Small intestine (tissue), 7 donors: ENCODE results near the gene NEUROD1. TPM values are rescaled to one million over a fixed set of nuclear protein-coding genes. Genes with fewer than 3 reads are reported as not detected.

Source experiments
- DNase-seq, 2 donors: peaks; one replicate each; pipeline versions ENCODE4 v3.0.0 to v3.0.0-alpha.2; 2013
- FAIRE-seq: peaks from 2 replicates; lab custom pipeline; 2012; peaks lifted over from hg19 to GRCh38; lab: Jason Lieb, UNC
- H3K27ac ChIP-seq, 3 donors: one replicate each; pipeline ENCODE4 v1.5.1; 2013; ENCODE audit warnings: low read length in 2 of 3, mild to moderate bottlenecking in 2 of 3, control low read depth in 1 of 3, inconsistent platforms in 1 of 3, low read depth in 1 of 3, moderate library complexity in 1 of 3
- H3K27me3 ChIP-seq, 3 donors: one replicate each; pipeline ENCODE4 v1.6.1; 2013; ENCODE audit warnings: low read length in 3 of 3, inconsistent platforms in 1 of 3; ENCODE audit not compliant: control insufficient read depth in 3 of 3, insufficient read depth in 3 of 3
- H3K36me3 ChIP-seq, 3 donors: one replicate each; pipeline ENCODE4 v1.6.1; 2013; ENCODE audit warnings: low read length in 3 of 3, inconsistent platforms in 1 of 3, low read depth in 1 of 3, mild to moderate bottlenecking in 1 of 3, moderate library complexity in 1 of 3; ENCODE audit not compliant: control insufficient read depth in 3 of 3, insufficient read depth in 2 of 3
- H3K4me1 ChIP-seq, 3 donors: one replicate each; pipeline ENCODE4 v1.6.1; 2013; ENCODE audit warnings: low read length in 2 of 3, inconsistent platforms in 1 of 3, low read depth in 1 of 3, mild to moderate bottlenecking in 1 of 3, moderate library complexity in 1 of 3; ENCODE audit not compliant: control insufficient read depth in 3 of 3, insufficient read depth in 2 of 3
- H3K4me3 ChIP-seq, 3 donors: one replicate each; pipeline ENCODE4 v1.5.1; 2013; ENCODE audit warnings: low read length in 3 of 3, control low read depth in 1 of 3, inconsistent platforms in 1 of 3, low read depth in 1 of 3, mild to moderate bottlenecking in 1 of 3, moderate library complexity in 1 of 3
- H3K9me3 ChIP-seq, 2 donors: one replicate each; pipeline ENCODE4 v1.6.1; 2013; ENCODE audit warnings: low read depth in 1 of 2, low read length in 1 of 2; ENCODE audit not compliant: control insufficient read depth in 2 of 2, insufficient read depth in 1 of 2
- WGBS, 3 donors: extraction: QIAGEN DNeasy Blood & Tissue Kit; methylation state at CpG; one replicate each; pipeline ENCODE4 v1.1.7; 2013; 5-methylcytosine and 5-hydroxymethylcytosine counted together
- polyA plus RNA-seq, 4 donors: library from polyadenylated mRNA; stranded (reverse) in 3 of 4; unstranded in 1 of 4; fragments of 200-250 nt in 3 of 4; fragments of 120-200 nt in 1 of 4; gene quantifications; one replicate each; pipeline versions ENCODE4 v1.2.1 to v1.2.3, GENCODE V29; 2013
- donor health status: healthy with polysubstance abuse.
- donor health status: control.
- donor health status: control.
- donor health status: Bipolar disorder and iron deficiency.
- donor health status: healthy.

Gene NEUROD1
- polyA plus RNA-seq, 4 donors = 1.4 to 33.6 (median 3.5) TPM

GRCh38 chr2:181677912-181678586 is 2.3 kb downstream of the NEUROD1 start:
- H3K9me3 ChIP-seq = no peaks in the 10 kb centered on the region
- H3K27ac ChIP-seq = no peak overlapping the region
- no peak overlapping the region for H3K4me3 ChIP-seq
- H3K36me3 ChIP-seq = no peaks in the 10 kb centered on the region
- DNase-seq (peak; percentile 59 to 91), FAIRE-seq (no peak)
- 9 to 23% (median 17%) methylated on average over 41 of the region's 41 CpGs for WGBS, 3 donors
- H3K27me3 ChIP-seq = peaks cover 17 to 61% (median 45%) of the 10 kb centered on the region in 3 donors
- H3K4me1 ChIP-seq = peaks cover 4 to 8% (median 4%) of the 10 kb centered on the region in 3 donors

GRCh38 chr2:181675254-181675653 is 5.1 kb downstream of the NEUROD1 start:
- Histone ChIP-seq H3K9me3 (no peaks in the 10 kb centered on the region), H3K4me3 (no peak overlapping the region), H3K27me3 (peaks cover under 1 to 33% (median 19%) of the 10 kb centered on the region in 3 donors), H3K27ac (no peak overlapping the region), H3K4me1 (no peaks in the 10 kb centered on the region), H3K36me3 (no peaks in the 10 kb centered on the region)
- WGBS, 3 donors = 44 to 61% (median 59%) methylated on average over 4 of the region's 4 CpGs
- DNase-seq = no peak
- no peak for FAIRE-seq

- Histone ChIP-seq H3K9me3 (no peaks in the 10 kb centered on the region), H3K36me3 (no peaks in the 10 kb centered on the region), H3K4me1 (no peaks in the 10 kb centered on the region), H3K27me3 (peaks cover 0 to 25% (median 16%) of the 10 kb centered on the region in 3 donors), H3K27ac (no peak overlapping the region), H3K4me3 (no peak overlapping the region)
- no peak for DNase-seq
- no peak for FAIRE-seq
Measured at GRCh38 chr2:181674461-181674860, 5.9 kb downstream of the NEUROD1 start.

- WGBS, 3 donors = 61 to 65% (median 62%) methylated on average over 2 of the region's 2 CpGs
- no peak for FAIRE-seq
Measured at GRCh38 chr2:181673173-181673572, 7.1 kb downstream of the NEUROD1 start.

GRCh38 chr2:181672255-181673008 is 7.9 kb downstream of the NEUROD1 start:
- no peak overlapping the region for H3K4me3 ChIP-seq
- H3K36me3 ChIP-seq = no peaks in the 10 kb centered on the region
- H3K4me1 ChIP-seq = no peaks in the 10 kb centered on the region
- FAIRE-seq (no peak), DNase-seq (no peak)
- no peaks in the 10 kb centered on the region for H3K9me3 ChIP-seq
- no peak overlapping the region for H3K27ac ChIP-seq
- H3K27me3 ChIP-seq = peaks cover 0 to 4% (median 2%) of the 10 kb centered on the region in 3 donors

More at GRCh38 chr2:181673173-181673572, 7.1 kb downstream of the NEUROD1 start:
- H3K27me3 ChIP-seq = peaks cover 0 to 12% (median 7%) of the 10 kb centered on the region in 3 donors
- no peaks in the 10 kb centered on the region for H3K36me3 ChIP-seq
- no peak for DNase-seq
- H3K9me3 ChIP-seq = no peaks in the 10 kb centered on the region
- no peak overlapping the region for H3K27ac ChIP-seq
- no peak overlapping the region for H3K4me3 ChIP-seq
- no peaks in the 10 kb centered on the region for H3K4me1 ChIP-seq

DNA sequence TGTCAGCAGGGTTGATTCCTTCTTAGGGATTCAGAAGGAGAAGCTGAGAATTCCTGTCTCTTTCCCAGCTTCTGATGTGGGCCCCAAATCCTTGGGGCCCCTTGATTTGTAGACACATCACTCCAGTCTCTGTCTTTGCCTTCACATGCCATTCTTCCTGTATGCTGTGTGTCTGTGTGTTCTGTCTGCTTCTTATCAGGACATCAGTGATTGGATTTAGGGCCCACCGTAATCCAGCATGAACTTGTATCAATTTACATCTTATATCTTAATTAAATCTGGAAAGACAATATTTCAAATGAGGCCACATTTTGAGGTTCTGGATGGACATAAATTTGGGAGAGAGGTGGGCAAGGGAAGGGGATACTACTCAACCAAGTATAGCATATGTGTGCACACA is 9.7 kb downstream of the NEUROD1 start:
- WGBS, 3 donors = 84 to 91% (median 88%) methylated on average over 1 of the region's 1 CpG
- Histone ChIP-seq H3K27ac (no peak overlapping the region), H3K36me3 (no peaks in the 10 kb centered on the region), H3K4me3 (no peak overlapping the region), H3K27me3 (peaks cover 0 to 4% (median 2%) of the 10 kb centered on the region in 3 donors), H3K9me3 (peaks cover 0 to 5% of the 10 kb centered on the region in 2 donors), H3K4me1 (no peaks in the 10 kb centered on the region)
- FAIRE-seq (no peak), DNase-seq (no peak)

DNA sequence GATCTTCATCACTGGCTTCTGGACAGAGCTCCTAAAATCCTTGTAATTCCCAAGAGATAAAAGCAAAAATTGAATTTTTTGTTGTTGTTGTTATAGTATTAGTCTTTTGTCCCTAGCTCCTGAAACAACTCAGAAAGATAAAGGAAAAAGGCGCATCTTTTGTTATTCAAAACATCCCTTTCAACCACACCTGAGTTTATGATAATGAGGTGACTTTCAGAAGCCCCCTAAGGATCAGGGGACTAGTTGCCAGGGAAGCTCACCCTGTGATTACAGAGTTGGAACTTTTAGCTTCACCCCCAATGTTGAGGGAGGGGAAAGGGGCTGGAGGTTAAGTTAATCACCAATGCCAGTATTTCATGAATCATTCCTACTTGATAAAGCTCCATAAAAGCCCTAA is 13.1 kb downstream of the NEUROD1 start:
- FAIRE-seq (no peak), DNase-seq (no peak)
- H3K36me3 ChIP-seq = no peaks in the 10 kb centered on the region
- H3K4me1 ChIP-seq = no peaks in the 10 kb centered on the region
- 60 to 100% (median 86%) methylated on average over 1 of the region's 1 CpG for WGBS, 3 donors
- no peak overlapping the region for H3K4me3 ChIP-seq
- peaks cover 0 to 2% (median 0%) of the 10 kb centered on the region in 3 donors for H3K27me3 ChIP-seq
- H3K27ac ChIP-seq = no peak overlapping the region
- peaks cover 0 to 8% of the 10 kb centered on the region in 2 donors for H3K9me3 ChIP-seq

GRCh38 chr2:181662287-181662686 is 18.0 kb downstream of the NEUROD1 start:
- peaks cover 0 to 4% (median 0%) of the 10 kb centered on the region in 3 donors for H3K27me3 ChIP-seq
- WGBS, 3 donors = 91 to 97% (median 93%) methylated on average over 2 of the region's 2 CpGs
- H3K36me3 ChIP-seq = no peaks in the 10 kb centered on the region
- H3K9me3 ChIP-seq = peaks cover 0 to 8% of the 10 kb centered on the region in 2 donors
- H3K27ac ChIP-seq = no peak overlapping the region
- H3K4me3 ChIP-seq = no peak overlapping the region
- DNase-seq (no peak), FAIRE-seq (no peak)
- H3K4me1 ChIP-seq = peaks cover 0 to 37% (median 11%) of the 10 kb centered on the region in 3 donors
